DND-41 (cell line): ENCODE measurements around the gene FTH1.

Experiments used
- CTCF ChIP-seq: IDR thresholded peaks from 2 replicates; pipeline ENCODE4 v1.5.1; 2012; ENCODE audit warnings: borderline replicate concordance, low read length, moderate library complexity, mild to moderate bottlenecking; ENCODE audit not compliant: poor library complexity, severe bottlenecking; ENCODE audit errors: extremely low read depth
- EZH2 ChIP-seq: IDR thresholded peaks from 3 replicates; pipeline ENCODE4 v1.6.1; 2012; ENCODE audit warnings: borderline replicate concordance, low read depth, mild to moderate bottlenecking, moderate library complexity, low read length, inconsistent platforms; ENCODE audit not compliant: severe bottlenecking

GRCh38 chr11:61978703-61979661 is 11.5 kb upstream of the FTH1 start:
- TF ChIP-seq CTCF: no peak
- no peak for TF ChIP-seq EZH2
